WTC11 (cell line): ENCODE results near the gene HSP90AB1. TPM values are rescaled to one million over a fixed set of nuclear protein-coding genes. Genes with fewer than 3 reads are reported as not detected.

Experiments used
- ATAC-seq: fragments of 200-7000 bp; cut with Tn5 transposase; 2 replicates; pipeline ENCODE4 v1.10.0; 2021; ENCODE audit warnings: mild to moderate bottlenecking, moderate library complexity
- CTCF ChIA-PET: fragments of 300-600 bp; sonication (Branson Sonifier 250); formaldehyde crosslinking; loops from one replicate; lab custom pipeline; 2021; ENCODE audit warnings: antibody characterized with exemption; lab: Charles Lee
- POLR2A ChIA-PET: fragments of 350-600 bp; sonication (Branson Sonifier 250); formaldehyde crosslinking; loops from one replicate; lab custom pipeline; 2021; ENCODE audit warnings: antibody characterized with exemption; lab: Charles Lee
- DNase-seq: peaks from one replicate; pipeline ENCODE4 v3.0.0; 2021; ENCODE audit warnings: low spot score
- H3K27ac Mint-ChIP-seq: 2 replicates; pipeline ENCODE4 v1.8.0; 2021; ENCODE audit warnings: mixed read lengths
- H3K27me3 Mint-ChIP-seq: 2 replicates; pipeline ENCODE4 v1.8.0; 2021; ENCODE audit warnings: low read depth, mild to moderate bottlenecking, moderate library complexity, mixed read lengths
- H3K36me3 Mint-ChIP-seq: 2 replicates; pipeline ENCODE4 v1.8.0; 2021; ENCODE audit warnings: mixed read lengths
- H3K4me1 Mint-ChIP-seq: 2 replicates; pipeline ENCODE4 v1.8.0; 2022; ENCODE audit warnings: mixed read lengths
- H3K4me3 Mint-ChIP-seq: 2 replicates; pipeline ENCODE4 v1.8.0; 2021; ENCODE audit warnings: mild to moderate bottlenecking, moderate library complexity, mixed read lengths
- H3K9me3 Mint-ChIP-seq: 2 replicates; pipeline ENCODE4 v1.8.0; 2021; ENCODE audit warnings: mixed read lengths
- ELF4 ChIP-seq: sonication (generic); formaldehyde crosslinking; IDR thresholded peaks from 2 replicates; pipeline ENCODE4 v1.8.1; 2022; ENCODE audit warnings: low read depth, mild to moderate bottlenecking, moderate library complexity, missing genetic modification reagents
- ETV6 ChIP-seq: sonication (generic); formaldehyde crosslinking; IDR thresholded peaks from 2 replicates; pipeline ENCODE4 v1.8.1; 2022; ENCODE audit warnings: mild to moderate bottlenecking, missing genetic modification reagents
- FOXP1 ChIP-seq: sonication (generic); formaldehyde crosslinking; IDR thresholded peaks from 2 replicates; pipeline ENCODE4 v1.8.0; 2022; ENCODE audit warnings: missing genetic modification reagents, mild to moderate bottlenecking, moderate library complexity, borderline replicate concordance
- GTF2I ChIP-seq: fragments of 250-450 bp; sonication (Bioruptor Pico); conservative IDR thresholded peaks from 2 replicates; pipeline ENCODE4 v1.4.0; 2021; ENCODE audit warnings: mild to moderate bottlenecking
- HMGA2 ChIP-seq: fragments of 250-450 bp; sonication (Bioruptor Pico); IDR thresholded peaks from 2 replicates; pipeline ENCODE4 v1.4.0; 2021; ENCODE audit warnings: mild to moderate bottlenecking, moderate library complexity
- IRF2 ChIP-seq: sonication (generic); formaldehyde crosslinking; IDR thresholded peaks from 2 replicates; pipeline ENCODE4 v1.8.0; 2022; ENCODE audit warnings: low read depth, missing genetic modification reagents, borderline replicate concordance
- MYBL2 ChIP-seq: sonication (generic); formaldehyde crosslinking; IDR thresholded peaks from 2 replicates; pipeline ENCODE4 v1.8.1; 2023; ENCODE audit warnings: mild to moderate bottlenecking, moderate library complexity, missing genetic modification reagents
- NFYB ChIP-seq: sonication (generic); formaldehyde crosslinking; conservative IDR thresholded peaks from 2 replicates; pipeline ENCODE4 v1.8.0; 2022; ENCODE audit warnings: low read depth, missing genetic modification reagents
- OVOL2 ChIP-seq: fragments of 250-450 bp; sonication (Bioruptor Pico); IDR thresholded peaks from 2 replicates; pipeline ENCODE4 v1.9.0; 2021; ENCODE audit warnings: mild to moderate bottlenecking, borderline replicate concordance
- PRRX2 ChIP-seq: fragments of 250-450 bp; sonication (Bioruptor Pico); IDR thresholded peaks from 2 replicates; pipeline ENCODE4 v1.8.0; 2021; ENCODE audit warnings: mild to moderate bottlenecking
- SMAD3 ChIP-seq: sonication (generic); formaldehyde crosslinking; IDR thresholded peaks from 2 replicates; pipeline ENCODE4 v1.8.0; 2022; ENCODE audit warnings: missing genetic modification reagents, mild to moderate bottlenecking, borderline replicate concordance
- SMAD4 ChIP-seq: sonication (generic); formaldehyde crosslinking; IDR thresholded peaks from 2 replicates; pipeline ENCODE4 v1.8.0; 2022; ENCODE audit warnings: mild to moderate bottlenecking, missing genetic modification reagents
- TEAD4 ChIP-seq: sonication (generic); formaldehyde crosslinking; IDR thresholded peaks from 2 replicates; pipeline ENCODE4 v1.8.0; 2022; ENCODE audit warnings: mild to moderate bottlenecking, missing genetic modification reagents
- TP53 ChIP-seq: sonication (generic); formaldehyde crosslinking; IDR thresholded peaks from 2 replicates; pipeline ENCODE4 v1.8.1; 2023; ENCODE audit warnings: mild to moderate bottlenecking, missing genetic modification reagents
- ZNF138 ChIP-seq: sonication (generic); formaldehyde crosslinking; conservative IDR thresholded peaks from 2 replicates; pipeline ENCODE4 v1.8.1; 2022; ENCODE audit warnings: mild to moderate bottlenecking, moderate library complexity, missing genetic modification reagents
- ZNF219 ChIP-seq: sonication (generic); formaldehyde crosslinking; IDR thresholded peaks from 2 replicates; pipeline ENCODE4 v1.8.0; 2023; ENCODE audit warnings: missing genetic modification reagents, mild to moderate bottlenecking, borderline replicate concordance
- ZNF317 ChIP-seq: sonication (generic); formaldehyde crosslinking; IDR thresholded peaks from 2 replicates; pipeline ENCODE4 v1.8.1; 2023; ENCODE audit warnings: low read depth, mild to moderate bottlenecking, moderate library complexity, missing genetic modification reagents, borderline replicate concordance
- ZNF671 ChIP-seq: fragments of 250-450 bp; sonication (Bioruptor Pico); IDR thresholded peaks from 2 replicates; pipeline ENCODE4 v1.8.0; 2021; ENCODE audit warnings: mild to moderate bottlenecking
- total RNA-seq: library from RNA; stranded (reverse); gene quantifications from 3 replicates; pipeline ENCODE4 v1.2.3, GENCODE V29; 2021
- TF ChIP-seq, protein P1 (sequence below): fragments of 250-450 bp; sonication (Bioruptor Pico); IDR thresholded peaks from 2 replicates; pipeline ENCODE4 v1.8.0; 2021; ENCODE audit warnings: mild to moderate bottlenecking
- TF ChIP-seq, protein P2 (sequence below): sonication (generic); formaldehyde crosslinking; IDR thresholded peaks from 2 replicates; pipeline ENCODE4 v1.8.0; 2022; ENCODE audit warnings: missing genetic modification reagents
- TF ChIP-seq, protein P3 (sequence below): sonication (generic); formaldehyde crosslinking; IDR thresholded peaks from 2 replicates; pipeline ENCODE4 v1.8.1; 2022; ENCODE audit warnings: low read depth, mild to moderate bottlenecking, moderate library complexity, missing genetic modification reagents, borderline replicate concordance
- TF ChIP-seq, protein P4 (sequence below): fragments of 250-450 bp; sonication (Bioruptor Pico); IDR thresholded peaks from 2 replicates; pipeline ENCODE4 v2.1.2; 2022; ENCODE audit warnings: mild to moderate bottlenecking, moderate library complexity

The HSP90AB1 gene
- total RNA-seq, 1 experiment from 2014 or later = 2,171 TPM

DNA sequence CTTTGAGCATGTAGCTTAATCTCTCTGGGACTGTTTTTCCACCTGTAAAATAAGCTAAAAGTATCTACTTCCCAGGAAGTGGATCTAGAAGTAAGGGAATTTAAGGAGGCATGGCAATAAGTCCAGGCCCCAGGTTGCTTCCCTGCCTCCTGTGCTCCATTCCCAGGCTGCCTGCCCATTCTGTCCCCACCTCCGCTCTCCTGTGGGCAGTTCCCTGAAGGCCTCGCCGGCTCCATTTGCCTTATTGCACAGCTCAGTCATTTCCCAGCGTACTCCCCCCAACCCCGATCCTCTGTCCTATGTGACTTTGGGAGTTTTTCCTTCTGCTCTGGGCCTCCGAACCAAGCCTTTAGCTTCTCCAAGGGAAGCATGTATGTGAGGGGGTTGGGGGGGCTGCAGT, 18.9 kb upstream of the HSP90AB1 start:
- TF ChIP-seq ZNF671 (CRISPR knock-in tag) (no peak), IRF2 (no peak), NFYB (CRISPR knock-in tag) (no peak), GTF2I (CRISPR knock-in tag) (no peak), ZNF138 (CRISPR knock-in tag) (no peak), ZNF317 (CRISPR knock-in tag) (no peak), OVOL2 (CRISPR knock-in tag) (no peak), TEAD4 (no peak), FOXP1 (no peak), ELF4 (no peak)
- TF ChIP-seq, protein P1, sequence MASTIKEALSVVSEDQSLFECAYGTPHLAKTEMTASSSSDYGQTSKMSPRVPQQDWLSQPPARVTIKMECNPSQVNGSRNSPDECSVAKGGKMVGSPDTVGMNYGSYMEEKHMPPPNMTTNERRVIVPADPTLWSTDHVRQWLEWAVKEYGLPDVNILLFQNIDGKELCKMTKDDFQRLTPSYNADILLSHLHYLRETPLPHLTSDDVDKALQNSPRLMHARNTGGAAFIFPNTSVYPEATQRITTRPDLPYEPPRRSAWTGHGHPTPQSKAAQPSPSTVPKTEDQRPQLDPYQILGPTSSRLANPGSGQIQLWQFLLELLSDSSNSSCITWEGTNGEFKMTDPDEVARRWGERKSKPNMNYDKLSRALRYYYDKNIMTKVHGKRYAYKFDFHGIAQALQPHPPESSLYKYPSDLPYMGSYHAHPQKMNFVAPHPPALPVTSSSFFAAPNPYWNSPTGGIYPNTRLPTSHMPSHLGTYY (CRISPR knock-in tag) = no peak
- TF ChIP-seq, protein P2, sequence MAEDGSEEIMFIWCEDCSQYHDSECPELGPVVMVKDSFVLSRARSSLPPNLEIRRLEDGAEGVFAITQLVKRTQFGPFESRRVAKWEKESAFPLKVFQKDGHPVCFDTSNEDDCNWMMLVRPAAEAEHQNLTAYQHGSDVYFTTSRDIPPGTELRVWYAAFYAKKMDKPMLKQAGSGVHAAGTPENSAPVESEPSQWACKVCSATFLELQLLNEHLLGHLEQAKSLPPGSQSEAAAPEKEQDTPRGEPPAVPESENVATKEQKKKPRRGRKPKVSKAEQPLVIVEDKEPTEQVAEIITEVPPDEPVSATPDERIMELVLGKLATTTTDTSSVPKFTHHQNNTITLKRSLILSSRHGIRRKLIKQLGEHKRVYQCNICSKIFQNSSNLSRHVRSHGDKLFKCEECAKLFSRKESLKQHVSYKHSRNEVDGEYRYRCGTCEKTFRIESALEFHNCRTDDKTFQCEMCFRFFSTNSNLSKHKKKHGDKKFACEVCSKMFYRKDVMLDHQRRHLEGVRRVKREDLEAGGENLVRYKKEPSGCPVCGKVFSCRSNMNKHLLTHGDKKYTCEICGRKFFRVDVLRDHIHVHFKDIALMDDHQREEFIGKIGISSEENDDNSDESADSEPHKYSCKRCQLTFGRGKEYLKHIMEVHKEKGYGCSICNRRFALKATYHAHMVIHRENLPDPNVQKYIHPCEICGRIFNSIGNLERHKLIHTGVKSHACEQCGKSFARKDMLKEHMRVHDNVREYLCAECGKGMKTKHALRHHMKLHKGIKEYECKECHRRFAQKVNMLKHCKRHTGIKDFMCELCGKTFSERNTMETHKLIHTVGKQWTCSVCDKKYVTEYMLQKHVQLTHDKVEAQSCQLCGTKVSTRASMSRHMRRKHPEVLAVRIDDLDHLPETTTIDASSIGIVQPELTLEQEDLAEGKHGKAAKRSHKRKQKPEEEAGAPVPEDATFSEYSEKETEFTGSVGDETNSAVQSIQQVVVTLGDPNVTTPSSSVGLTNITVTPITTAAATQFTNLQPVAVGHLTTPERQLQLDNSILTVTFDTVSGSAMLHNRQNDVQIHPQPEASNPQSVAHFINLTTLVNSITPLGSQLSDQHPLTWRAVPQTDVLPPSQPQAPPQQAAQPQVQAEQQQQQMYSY (CRISPR knock-in tag) = no peak
- DNase-seq = no peak
- H3K36me3 Mint-ChIP-seq = peaks cover 44% of the 10 kb centered on the region
- POLR2A ChIA-PET = interaction anchor here (1.9 kb wide), 1 partner anchor 19 kb away, joined by 9 read pairs; the partner anchor contains the start of gene HSP90AB1
- ATAC-seq = no peak
- peaks cover 34% of the 10 kb centered on the region for H3K4me1 Mint-ChIP-seq
- H3K9me3 Mint-ChIP-seq = no peaks in the 10 kb centered on the region
- H3K27ac Mint-ChIP-seq = peak overlapping the region; percentile 7; the same call in 1 of the 2 replicates
- CTCF ChIA-PET = interaction anchor here (1.4 to 10.7 kb wide), 3 partner anchors 8 to 55 kb away, joined by 5 to 174 read pairs (median 7); partner anchors contain the start of gene SLC35B2
- no peak overlapping the region for H3K4me3 Mint-ChIP-seq
- H3K27me3 Mint-ChIP-seq = no peaks in the 10 kb centered on the region

DNA sequence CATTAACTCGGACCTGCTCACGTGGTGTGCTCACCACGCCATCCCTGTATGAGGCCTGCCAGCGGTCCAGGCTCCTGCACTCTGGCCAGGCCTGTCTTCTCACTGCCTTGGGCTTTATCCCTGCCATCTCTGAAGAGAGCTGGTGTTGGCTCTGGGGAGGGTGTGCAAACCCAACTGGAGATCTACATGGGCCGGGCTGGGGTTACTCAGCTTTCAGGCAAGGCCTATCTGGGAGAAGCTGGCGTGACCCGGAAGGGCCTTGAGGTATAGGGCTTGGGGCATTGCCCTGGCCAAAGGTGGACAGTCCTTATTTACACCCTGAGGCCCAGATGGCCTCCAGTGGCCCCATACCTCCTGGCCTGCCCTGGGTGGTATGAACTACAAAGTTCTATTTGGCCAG, 18.5 kb upstream of the HSP90AB1 start:
- ChIA-PET POLR2A (interaction anchor here (1.9 kb wide), 1 partner anchor 18 kb away, joined by 9 read pairs; the partner anchor contains the start of gene HSP90AB1), CTCF (interaction anchor here (1.4 to 10.7 kb wide), 3 partner anchors 7 to 56 kb away, joined by 5 to 174 read pairs (median 7); partner anchors contain the start of gene SLC35B2)
- peak overlapping the region; percentile 7; the same call in 1 of the 2 replicates for H3K27ac Mint-ChIP-seq
- no peaks in the 10 kb centered on the region for H3K9me3 Mint-ChIP-seq
- TF ChIP-seq SMAD4 (CRISPR knock-in tag) = no peak
- TF ChIP-seq HMGA2 (CRISPR knock-in tag) = no peak
- DNase-seq (no peak), ATAC-seq (no peak)
- peaks cover 34% of the 10 kb centered on the region for H3K4me1 Mint-ChIP-seq
- peaks cover 44% of the 10 kb centered on the region for H3K36me3 Mint-ChIP-seq
- no peaks in the 10 kb centered on the region for H3K27me3 Mint-ChIP-seq
- H3K4me3 Mint-ChIP-seq = no peak overlapping the region

DNA sequence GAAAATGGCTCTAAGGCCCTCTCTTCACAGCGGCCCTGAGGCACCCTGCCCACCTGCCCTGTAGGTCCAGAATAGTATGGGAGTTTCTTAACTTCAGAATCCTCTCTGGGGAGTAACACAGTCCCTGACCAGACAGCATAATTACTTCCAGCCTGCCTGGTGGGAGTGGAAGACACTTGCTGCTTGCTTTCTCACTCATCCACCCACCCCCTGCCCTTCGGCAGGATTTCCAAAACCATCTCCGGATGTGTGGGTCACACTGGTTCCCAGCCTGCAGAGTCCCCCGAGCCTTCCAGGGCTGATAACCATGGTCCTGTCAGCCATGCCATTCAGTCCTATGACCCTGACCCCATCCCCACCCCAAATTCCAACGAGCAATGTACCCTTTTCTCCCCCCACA, 18.1 kb upstream of the HSP90AB1 start:
- no peak for ATAC-seq
- POLR2A ChIA-PET = no interaction called here
- Mint-ChIP-seq H3K36me3 (peaks cover 48% of the 10 kb centered on the region), H3K27ac (peak overlapping the region; percentile 36; the same call in 1 of the 2 replicates), H3K4me1 (peaks cover 38% of the 10 kb centered on the region), H3K4me3 (no peak overlapping the region), H3K9me3 (no peaks in the 10 kb centered on the region), H3K27me3 (no peaks in the 10 kb centered on the region)
- TF ChIP-seq ZNF219 (CRISPR knock-in tag) (no peak), PRRX2 (CRISPR knock-in tag) (no peak), MYBL2 (CRISPR knock-in tag) (no peak), ETV6 (CRISPR knock-in tag) (no peak), TP53 (no peak), SMAD3 (CRISPR knock-in tag) (no peak)
- TF ChIP-seq, protein P3, sequence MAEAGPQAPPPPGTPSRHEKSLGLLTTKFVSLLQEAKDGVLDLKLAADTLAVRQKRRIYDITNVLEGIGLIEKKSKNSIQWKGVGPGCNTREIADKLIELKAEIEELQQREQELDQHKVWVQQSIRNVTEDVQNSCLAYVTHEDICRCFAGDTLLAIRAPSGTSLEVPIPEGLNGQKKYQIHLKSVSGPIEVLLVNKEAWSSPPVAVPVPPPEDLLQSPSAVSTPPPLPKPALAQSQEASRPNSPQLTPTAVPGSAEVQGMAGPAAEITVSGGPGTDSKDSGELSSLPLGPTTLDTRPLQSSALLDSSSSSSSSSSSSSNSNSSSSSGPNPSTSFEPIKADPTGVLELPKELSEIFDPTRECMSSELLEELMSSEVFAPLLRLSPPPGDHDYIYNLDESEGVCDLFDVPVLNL = no peak
- TF ChIP-seq, protein P4, sequence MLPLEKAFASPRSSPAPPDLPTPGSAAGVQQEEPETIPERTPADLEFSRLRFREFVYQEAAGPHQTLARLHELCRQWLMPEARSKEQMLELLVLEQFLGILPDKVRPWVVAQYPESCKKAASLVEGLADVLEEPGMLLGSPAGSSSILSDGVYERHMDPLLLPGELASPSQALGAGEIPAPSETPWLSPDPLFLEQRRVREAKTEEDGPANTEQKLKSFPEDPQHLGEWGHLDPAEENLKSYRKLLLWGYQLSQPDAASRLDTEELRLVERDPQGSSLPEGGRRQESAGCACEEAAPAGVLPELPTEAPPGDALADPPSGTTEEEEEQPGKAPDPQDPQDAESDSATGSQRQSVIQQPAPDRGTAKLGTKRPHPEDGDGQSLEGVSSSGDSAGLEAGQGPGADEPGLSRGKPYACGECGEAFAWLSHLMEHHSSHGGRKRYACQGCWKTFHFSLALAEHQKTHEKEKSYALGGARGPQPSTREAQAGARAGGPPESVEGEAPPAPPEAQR (CRISPR knock-in tag) = no peak
- CTCF ChIA-PET = interaction anchor here (10.7 kb wide), 1 partner anchor 7 kb away, joined by 174 read pairs; no protein-coding TSS in a partner anchor
- no peak for DNase-seq
